HG03558 (cell line): ENCODE data around the gene WNT11.
A peak's percentile ranks its signal among the peaks of the same experiment; 100 is the strongest.

Experiments
- ATAC-seq: cut with Tn5 transposase; IDR thresholded peaks from one replicate; pipeline ENCODE4 v1.9.1; 2021; ENCODE audit warnings: moderate number of reproducible peaks; ENCODE audit not compliant: unreplicated experiment; ENCODE audit errors: extremely low read depth

Gene WNT11

GRCh38 chr11:76159983-76160661, 46.2 kb downstream of the WNT11 start:
- ATAC-seq, result no peak

DNA sequence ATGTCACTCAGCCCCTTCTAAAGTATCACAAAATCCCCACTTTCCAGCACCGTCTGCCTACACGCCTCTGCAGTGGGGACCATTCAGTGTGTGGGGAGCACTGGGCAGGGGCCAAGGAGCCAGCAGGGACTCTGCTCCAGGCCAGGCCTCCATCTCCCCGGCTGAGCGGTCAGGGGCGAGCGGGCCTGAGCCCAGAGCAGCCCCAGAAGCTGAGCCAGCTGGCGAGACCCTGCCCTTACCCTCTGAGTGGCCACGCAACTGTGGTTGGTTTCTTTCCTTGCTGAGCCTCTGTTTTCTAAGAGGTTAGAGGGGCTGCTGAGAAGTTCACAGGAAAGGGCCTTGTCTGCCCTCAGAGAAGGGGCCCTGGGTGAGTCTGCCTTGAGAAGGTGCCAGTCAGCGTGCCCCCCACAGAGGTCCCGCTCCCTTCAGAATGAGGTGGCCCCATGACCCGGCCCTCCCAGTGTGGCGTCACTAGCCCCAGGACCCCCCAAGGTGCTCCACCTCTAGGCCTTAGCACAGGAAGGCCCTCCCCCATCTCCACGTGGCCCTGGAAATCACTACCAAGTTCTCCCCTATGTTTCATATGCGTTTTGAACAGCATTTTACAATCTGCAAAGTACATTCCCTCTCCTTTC, 46.9 kb downstream of the WNT11 start:
- no peak for ATAC-seq

DNA sequence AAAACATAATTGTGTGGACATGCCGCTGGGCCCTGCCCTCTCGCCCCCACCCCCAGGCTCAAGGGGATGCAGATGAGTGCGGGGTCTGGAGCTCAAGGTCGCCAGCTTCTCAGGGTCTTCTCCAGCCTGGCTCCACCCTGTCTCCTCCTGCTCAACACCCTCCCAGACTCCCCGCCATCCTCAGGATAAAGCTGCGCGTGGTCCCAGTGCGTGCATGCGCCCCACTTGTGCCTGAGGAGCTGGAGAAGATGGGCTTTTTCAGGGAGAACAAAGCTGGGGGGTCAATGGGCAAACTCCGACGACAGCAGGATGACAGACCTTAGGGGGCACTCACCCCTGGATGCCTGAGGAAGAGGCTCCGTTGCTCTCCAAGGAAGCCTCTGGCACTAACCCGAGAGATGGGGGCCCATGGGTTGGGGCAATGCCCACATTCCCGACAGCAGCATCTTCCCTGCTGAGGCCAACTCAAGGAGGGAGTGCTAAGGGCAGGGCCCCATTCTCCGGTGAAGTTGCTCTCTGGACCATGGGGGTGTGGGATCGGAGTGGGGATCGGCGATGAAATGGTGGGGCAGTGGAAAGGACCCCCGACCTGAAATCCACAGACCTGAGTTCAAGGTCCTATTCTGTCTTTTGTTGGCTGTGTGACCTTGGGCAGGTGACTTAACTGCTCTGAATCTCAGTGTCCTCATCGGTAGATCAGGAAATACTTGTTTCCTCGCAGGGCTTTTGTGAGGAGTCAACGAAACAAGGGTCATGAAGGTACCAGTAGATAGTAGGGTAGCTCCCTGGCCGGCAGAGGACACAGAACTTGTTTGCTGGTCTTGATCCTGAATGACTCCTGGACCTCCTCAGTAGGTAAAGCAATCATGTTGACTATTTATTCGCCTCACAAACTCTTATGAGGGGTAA, 47.7 kb downstream of the WNT11 start:
- ATAC-seq, result no peak

DNA sequence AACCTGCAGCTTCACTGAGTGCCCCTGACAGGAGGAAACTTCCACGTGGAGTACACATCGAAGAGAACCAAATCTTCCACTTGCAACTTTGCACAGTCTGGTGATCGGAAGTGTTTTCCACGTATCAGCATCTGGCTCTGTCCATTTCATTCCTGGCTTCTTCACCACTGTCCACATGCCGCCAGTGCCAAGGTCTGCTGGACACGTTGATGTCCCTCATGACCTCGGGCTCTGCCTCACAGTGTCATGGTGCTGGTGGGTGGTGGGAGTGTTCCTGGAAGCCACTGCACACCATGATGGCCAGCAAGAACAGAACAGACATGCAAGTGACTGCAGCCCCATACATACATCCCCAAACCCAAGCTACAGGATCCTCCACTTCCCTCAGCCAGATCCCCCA, 48.4 kb downstream of the WNT11 start:
- ATAC-seq, result no peak

GRCh38 chr11:76156971-76157427, 49.3 kb downstream of the WNT11 start:
- ATAC-seq, result no peak

- no peak for ATAC-seq
Measured at GRCh38 chr11:76155500-76156227, 50.6 kb downstream of the WNT11 start.

- no peak for ATAC-seq
Measured at GRCh38 chr11:76153571-76153923, 52.8 kb downstream of the WNT11 start.

GRCh38 chr11:76152741-76153570, 53.3 kb downstream of the WNT11 start:
- no peak for ATAC-seq

DNA sequence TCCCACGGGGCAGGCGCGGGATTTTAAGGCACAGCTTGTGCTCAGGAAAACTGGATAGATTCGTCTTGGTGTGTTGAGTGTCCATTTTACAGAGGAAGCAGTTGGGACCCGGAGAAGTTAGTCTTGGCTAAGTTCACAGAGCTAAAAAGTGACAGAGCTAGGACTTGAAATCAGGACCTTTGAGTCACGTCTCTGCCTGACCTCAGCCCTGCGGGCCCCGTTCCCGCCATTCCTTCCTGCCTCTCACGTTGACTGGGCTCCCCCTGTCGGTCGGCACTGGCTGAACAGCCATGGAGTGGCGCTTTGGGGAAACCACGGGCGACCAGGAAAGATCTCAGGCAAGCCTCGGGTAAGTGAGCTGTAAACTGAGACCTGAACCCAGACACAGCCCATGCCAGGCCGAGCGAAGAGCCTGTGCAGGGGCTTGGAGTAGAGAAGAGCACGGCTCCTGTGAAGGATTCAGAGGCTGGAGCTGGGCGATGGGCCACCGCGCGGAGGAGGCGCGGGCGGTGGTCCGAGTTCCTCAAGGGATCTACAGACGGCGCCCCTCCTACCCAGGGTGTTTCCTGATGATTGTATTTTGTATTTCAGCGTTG, 54.1 kb downstream of the WNT11 start:
- peak; percentile 46 for ATAC-seq

GRCh38 chr11:76151556-76152085, 54.7 kb downstream of the WNT11 start:
- ATAC-seq, result no peak

DNA sequence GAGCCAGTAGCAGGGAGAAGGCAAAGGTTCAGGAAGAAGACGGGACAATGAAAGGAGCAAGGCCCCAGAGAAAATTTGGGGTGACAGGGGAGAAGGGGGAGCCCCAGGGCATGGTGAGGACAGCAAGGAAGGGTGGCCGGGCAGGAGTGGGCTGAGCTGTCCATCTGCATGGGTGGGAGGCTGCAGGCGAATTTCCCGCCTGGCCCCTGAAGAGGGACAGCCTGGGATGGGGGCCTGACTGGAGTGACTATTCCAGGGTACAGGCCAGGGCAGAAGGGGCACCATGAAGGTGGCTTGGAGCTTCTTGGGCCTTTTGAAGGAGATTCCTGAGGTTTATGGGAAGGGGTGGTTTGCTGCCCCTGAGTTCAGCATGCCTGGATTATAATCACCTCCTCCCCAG, 56.2 kb downstream of the WNT11 start:
- no peak for ATAC-seq

GRCh38 chr11:76149713-76150112, 56.6 kb downstream of the WNT11 start:
- no peak for ATAC-seq

DNA sequence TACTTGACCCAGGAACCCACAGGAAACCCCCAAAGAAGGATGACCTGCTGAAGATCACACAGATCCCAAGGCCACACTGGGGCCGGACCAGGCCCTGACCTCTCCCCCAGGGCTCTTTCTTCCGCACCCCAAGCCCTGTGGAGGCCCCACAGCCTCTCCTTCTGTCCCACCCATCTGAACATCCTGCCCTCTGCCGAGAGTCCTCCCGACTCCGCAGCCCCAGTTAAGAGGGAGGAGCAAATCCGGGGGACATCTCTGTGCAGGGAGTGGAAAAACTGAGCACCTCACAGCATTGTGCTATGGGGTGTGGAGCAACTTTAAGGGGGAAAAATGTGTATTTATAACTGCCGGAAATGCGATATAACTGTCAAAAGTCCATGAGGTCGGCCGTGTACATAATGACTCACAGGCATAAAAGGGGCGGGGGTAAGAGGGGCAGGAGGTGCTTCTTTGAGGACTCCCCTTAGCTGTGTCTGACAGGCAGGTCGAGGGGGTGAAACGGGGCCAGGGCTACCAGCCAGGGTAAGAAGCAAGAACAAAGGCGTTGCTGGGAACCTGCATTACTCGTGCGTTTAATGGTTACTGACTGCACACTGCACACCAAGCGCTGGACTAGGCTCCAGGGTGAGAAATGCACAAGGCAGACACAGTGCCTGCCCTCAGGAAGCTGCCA, 57.2 kb downstream of the WNT11 start:
- ATAC-seq, result no peak

DNA sequence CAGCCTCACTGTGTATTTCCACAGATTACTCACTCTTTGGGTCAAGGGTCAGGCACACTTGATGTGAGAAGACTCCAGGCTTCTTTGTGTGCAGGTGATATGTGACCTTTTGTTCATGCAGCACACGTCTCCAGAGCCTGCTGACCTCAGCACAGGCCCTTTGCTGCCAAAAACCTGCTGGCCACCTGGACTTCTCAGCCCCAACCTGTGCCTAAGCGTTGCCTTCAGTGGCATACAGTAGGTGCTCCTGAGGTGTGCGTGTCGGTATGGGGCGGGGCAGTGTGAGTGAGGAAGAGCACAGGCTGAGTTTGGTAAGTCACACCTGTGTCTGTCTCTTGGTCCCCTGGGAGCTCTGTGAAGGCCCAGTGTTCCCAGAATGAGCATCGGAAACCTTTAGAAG, 58.1 kb downstream of the WNT11 start:
- no peak for ATAC-seq

- ATAC-seq, result no peak
Measured at GRCh38 chr11:76147106-76147740, 59.1 kb downstream of the WNT11 start.

DNA sequence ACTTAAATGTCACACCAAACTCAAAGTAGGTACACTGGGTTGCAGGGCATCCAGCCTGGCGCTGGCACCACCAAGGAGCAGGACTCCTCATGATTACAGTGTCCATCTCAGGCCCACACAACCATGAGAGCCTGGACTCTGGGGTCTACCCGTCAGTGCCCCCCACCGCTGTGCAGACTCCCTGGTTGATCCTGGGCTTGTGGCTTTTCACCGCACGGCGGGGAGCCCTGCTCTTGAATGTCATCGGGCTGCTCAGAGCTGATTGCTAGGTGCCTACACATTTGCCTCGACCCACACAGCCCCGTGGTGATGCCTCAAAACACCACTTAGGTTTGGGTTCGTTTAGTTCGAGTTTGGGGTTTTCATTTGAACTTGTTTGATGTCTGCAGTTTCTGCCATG, 63.0 kb downstream of the WNT11 start:
- no peak for ATAC-seq

- no peak for ATAC-seq
Measured at GRCh38 chr11:76141901-76142588, 64.3 kb downstream of the WNT11 start.
